Stimulated activated CD4-positive, alpha-beta T cell treated with anti-CD3 and anti-CD28 coated beads, Interleukin-4, amount 100 ng/mL, for 4 hours (primary cell): ENCODE measurements around the gene KCNK5.

ENCODE experiments used
- DNase-seq, 2 experiments: peaks; one replicate each; pipeline ENCODE4 v3.0.0-alpha.2; 2020

KCNK5 gene, protein sequence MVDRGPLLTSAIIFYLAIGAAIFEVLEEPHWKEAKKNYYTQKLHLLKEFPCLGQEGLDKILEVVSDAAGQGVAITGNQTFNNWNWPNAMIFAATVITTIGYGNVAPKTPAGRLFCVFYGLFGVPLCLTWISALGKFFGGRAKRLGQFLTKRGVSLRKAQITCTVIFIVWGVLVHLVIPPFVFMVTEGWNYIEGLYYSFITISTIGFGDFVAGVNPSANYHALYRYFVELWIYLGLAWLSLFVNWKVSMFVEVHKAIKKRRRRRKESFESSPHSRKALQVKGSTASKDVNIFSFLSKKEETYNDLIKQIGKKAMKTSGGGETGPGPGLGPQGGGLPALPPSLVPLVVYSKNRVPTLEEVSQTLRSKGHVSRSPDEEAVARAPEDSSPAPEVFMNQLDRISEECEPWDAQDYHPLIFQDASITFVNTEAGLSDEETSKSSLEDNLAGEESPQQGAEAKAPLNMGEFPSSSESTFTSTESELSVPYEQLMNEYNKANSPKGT

DNA sequence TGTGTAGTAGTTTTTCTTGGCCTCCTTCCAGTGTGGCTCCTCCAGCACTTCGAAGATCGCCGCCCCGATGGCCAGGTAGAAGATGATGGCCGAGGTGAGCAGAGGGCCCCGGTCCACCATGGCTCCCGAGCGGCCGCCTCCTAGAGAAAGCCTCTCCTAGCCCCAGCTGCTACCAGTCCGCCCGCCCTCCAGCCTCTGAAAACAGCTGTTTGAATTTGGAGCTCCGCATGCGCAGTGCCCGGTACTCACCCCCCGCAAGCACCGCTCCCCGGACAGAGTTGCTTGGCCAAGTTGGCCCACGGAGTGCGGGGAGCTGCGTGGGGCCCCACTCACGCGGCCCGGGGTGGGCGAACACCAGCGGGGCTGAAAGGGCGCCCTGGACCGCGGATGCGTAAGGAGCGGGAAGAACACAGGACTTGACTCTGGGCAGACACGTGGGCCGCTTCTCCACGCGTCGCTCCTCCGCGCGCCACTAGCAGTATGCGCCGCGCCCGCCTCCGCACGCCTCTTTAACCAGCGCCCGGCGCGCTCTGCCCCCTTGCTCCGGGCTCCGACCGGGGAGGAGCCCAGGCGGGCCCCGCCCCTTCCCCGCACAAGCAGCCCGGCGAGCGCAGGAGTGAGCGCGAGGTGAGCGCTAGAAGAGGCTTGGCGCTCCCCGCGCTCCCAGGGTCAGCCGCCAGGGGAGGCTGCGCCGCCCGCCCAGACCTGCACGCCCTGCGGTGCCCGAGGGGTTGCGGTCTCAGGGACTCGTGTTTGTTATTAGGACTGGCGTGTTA, at the start of gene KCNK5:
Gene KCNK5 (minus strand): TSS at position 484 of the 776 bp plus-strand sequence. CDS start 364 bp downstream, at position 120.
- peak; percentile 79 to 86 for DNase-seq

DNA sequence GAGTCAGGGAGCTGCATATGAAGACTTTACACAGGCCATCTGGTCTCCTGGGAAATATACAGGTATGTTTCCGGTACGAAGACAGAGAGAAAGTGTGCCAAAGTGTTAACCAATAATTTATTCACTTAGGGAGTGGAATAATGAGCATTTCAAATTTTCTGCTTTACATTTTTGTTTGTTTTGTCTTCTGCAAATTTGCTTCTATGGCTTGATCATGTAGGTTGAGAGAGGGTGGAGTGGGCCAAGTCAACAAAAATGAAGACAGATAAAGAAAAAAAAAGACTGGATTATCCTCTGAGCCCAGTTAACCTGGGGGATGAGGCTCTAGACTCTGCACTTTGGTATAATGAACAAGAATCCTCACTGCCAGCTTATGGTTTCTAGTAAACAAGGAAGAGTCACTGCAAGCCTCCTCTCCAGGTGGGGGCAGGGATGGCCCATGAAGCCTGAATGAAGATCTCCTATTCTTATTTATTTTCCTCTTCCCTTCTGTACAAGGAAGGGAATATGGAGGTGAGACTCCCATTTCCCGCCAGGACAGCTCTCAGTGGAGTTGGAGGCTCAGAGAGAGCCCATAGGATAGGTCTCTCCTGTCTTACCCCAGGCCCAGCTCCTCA, 47.2 kb upstream of the KCNK5 start:
- DNase-seq, result no peak

DNA sequence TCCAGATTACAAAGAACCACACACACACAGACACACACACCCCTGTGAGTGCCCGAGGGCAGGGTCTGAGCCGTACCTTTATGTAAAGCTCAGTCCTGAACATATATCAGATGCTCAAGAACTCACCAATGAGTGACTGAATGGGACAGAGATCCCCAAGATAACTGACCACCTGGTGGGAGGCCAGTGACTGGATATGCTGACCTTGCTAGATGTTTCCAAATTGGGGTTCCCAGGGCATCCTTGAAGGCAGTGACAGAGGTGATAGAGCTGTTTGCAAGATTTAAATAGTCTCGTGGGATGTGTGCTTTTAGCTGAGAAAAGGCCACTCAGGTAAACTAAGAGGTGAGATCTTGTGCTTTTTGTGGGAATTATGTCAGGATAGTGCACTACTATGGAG, 45.6 kb upstream of the KCNK5 start:
- DNase-seq, result no peak

DNA sequence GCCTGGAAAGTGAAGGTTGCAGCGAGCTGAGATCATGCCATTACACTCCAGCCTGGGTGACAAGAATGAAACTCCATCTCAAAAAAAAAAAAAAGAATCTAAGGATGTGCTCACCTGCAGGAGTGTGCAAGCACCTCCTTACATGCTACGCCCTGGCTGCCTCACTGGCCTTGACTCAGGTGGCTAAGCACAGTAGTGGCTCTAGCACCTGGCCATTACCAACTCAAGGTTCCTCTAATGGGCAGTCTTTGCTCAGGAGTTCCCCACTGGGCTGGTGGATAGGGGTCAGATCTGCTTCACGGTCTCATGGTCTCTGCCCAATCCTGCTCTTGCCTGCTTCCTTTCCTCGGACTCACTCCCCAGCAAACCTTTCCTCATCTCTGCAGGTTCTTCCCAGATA, 45.2 kb upstream of the KCNK5 start:
- no peak for DNase-seq

DNA sequence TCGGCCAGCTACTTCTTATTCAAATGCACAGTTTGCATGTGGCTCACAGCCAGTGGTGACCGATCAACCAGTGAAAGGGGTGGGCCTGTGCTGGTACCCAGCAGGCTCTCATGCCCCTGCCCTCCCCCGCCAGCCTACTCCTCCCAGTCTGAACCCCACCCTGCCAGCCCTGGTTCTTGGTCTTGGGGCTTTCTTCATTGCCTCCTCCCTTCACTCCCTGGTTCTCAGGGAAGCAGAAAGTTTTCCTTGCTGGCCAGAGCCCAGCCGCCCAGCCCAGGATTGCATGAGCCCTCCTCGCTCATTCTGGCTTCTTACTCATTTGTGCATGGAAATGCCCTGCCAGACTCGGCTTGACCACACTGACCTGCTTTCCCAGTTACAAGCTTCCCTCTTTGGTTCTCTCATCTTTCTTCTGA, 44.1 kb upstream of the KCNK5 start:
- DNase-seq, result no peak

DNA sequence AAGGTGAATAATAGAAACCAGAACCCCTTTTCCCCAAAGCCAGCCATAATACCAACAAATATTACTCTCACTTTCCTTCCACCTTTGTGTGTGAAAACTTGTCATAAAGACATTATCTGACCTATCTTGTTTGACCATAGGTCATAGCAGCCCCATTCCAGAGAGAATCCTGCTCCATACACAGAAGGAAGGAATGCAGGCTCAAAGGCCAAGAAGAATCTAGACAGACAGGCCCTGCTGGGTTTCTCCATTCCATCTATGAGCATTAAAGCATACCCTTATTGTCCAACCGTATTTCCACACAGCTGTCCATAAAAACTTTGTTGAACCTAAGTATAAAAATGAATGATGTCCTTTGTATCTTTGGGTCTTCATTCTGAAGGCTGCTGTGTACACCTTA, 40.7 kb upstream of the KCNK5 start:
- DNase-seq, result no peak

DNA sequence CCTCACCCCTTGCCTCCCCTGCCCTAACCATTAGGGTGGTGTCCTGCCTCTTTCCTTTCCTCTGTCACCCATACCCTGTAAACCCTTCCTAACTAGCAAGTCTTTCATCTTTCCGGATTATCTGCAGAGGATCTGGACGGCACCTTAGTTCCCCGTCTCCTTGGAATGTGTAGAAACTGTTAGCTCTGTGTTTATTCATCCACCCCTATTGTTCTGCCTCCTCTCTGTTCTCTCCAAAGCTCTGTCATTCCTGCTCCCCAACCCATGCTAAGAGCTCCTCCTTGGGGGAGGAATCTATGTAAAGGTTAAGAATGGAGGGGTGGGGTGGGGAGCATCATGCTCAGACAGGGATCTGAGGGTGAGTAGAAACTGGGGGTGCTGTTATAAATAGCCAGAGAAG, 39.4 kb upstream of the KCNK5 start:
- no peak for DNase-seq

DNA sequence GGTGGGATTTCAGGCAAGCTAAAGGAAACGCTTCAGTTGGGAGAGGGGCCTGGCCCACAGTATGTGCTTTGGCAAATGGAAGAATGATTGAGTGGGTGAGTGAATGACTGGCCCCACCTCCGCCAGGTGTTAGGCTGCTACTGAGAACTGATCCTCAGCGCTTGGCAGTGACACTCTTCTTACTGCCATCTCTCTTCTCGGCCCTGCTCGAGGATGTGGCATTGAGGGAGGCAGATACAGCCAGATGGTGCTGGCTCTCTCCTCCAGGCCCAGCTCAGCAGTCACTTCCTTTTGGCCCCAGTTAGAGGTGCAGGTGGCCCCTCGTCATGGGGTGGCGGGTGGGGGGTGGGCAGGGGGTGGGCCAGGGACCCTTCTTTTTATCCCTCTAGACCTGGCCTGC, 38.9 kb upstream of the KCNK5 start:
- no peak for DNase-seq

DNA sequence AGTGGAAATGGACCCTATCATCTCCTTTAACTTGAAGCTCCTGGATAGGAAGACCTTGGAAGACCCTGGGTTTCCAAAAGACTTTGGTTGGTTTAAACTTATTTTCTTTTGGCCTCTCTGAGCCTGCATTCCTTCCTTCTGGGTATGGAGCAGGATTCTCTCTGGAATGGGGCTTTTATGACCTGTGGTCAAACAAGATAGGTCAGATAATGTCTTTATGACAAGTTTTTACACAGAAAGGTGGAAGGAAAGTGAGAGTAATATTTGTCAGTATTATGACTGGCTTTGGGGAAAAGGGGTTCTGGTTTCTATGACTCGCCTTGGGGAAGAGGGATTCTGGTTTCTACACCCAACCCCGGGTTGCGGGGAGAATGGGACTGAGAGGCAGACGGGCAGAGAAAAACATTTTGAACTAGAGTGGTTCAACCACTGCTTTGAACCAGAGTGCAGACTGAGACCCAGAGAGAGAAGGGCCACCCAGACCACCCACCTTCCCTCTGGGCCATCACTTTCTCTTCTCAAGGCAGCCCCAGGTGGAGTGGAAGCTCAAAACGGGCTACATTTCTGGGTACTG, 37.6 kb upstream of the KCNK5 start:
- no peak for DNase-seq

DNA sequence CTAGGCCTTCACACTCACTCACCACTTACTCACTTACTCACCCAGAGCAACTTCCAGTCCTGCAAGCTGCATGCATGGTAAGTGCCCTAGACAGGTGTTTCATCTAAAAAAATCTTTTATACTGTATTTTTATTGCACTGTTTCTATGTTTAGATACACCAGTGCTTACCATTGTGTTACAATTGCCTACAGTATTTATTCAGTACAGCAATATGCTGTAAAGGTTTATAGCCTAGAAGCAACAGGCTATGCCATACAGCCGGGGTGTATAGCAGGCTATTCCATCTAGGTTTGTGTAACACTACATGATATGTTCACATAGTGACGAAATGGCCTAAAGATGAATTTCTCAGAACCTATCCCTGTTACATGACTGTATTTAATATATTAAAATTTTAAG, 37.1 kb upstream of the KCNK5 start:
- DNase-seq, result no peak

DNA sequence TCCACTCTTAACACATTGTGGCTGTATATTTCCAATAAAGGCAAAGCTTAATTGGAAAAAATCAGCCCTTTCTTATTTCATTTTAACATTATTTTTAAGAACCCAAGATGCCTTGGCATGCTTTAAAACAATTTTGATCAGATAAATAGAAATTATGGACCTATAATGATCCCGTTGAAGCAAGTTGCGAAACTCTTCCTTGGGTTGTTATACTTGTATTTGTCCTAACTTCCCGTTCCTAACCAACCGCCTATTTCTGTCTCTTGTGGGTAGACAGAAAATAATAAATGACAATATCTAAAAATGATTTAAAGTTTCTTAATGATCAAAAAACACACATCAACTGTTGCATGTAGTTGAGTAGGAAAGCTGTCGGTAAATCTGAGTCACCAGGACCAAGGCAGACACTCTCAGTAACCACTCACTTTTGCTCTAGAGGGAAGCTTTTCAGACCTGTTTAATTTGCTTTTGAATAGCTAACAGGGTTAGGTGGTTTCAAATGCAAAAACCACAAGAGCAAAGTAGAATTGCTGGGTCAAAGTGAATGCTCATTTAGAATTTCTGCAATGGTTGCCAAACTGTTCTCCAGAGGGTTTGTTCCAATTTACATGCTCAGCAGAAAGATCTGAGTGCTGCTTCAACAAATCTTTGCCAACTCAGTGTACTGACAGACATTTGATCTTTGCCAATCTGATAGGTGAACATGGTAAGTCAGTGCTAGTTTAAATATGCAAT, 34.2 kb upstream of the KCNK5 start:
- DNase-seq, result peak in 1 of 2 experiments; percentile 5

DNA sequence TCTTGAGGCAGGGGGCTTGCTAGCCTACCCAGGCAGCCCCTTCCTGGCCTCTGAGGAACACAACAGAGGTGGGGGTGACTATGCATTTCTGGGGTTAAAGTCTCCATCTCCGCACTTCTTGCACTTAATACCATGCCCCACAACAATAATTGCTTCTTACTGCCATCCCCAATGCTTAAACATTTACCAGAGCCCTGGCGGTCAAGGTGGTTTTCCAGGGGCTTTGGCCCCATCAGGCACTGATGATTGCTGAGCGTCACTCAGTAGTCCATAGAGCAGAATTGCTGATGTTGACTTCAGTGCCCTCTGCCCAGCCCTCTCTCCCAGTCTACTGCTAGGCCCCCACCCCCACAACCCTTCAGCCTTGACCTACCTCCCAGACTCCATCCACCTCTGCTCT, 32.5 kb upstream of the KCNK5 start:
- no peak for DNase-seq

DNA sequence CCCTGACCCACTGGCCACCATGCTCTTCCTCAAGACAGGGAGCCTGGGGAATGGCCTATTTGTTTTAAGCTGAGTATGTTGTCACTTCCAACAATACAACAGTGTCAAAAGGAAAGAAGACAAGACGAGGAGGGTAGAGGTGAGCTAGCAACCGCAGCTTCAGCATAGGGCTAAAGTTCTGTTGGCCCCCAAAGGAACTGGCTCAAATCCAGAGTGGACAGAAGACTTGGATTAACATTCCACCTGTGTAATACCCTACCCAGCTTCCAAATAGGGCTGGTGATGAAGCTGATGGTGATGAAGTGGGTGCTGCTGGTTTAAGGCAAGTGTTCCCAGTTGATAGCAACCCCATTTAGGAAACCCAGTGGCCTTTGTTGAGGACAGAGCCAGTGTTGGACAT, 31.7 kb upstream of the KCNK5 start:
- no peak for DNase-seq

DNA sequence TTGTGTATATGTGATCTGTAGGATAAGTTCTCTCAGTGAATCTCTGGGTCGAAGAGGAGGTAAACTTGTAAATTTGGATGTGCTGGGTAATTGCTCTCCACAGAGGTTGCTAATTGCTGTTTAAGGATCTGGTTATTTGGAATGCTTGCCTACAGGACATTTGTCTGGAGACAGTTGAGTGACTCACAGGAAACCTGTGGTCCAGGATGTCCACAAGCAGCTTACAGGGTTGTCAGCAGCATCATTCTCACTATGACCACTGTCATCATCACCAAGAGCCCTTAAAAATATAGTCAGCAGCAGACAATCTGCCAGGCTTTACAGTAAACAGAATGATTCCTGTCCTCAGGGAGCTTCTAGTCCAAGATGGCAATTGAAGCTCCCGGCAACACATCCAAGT, 31.2 kb upstream of the KCNK5 start:
- DNase-seq, result no peak

DNA sequence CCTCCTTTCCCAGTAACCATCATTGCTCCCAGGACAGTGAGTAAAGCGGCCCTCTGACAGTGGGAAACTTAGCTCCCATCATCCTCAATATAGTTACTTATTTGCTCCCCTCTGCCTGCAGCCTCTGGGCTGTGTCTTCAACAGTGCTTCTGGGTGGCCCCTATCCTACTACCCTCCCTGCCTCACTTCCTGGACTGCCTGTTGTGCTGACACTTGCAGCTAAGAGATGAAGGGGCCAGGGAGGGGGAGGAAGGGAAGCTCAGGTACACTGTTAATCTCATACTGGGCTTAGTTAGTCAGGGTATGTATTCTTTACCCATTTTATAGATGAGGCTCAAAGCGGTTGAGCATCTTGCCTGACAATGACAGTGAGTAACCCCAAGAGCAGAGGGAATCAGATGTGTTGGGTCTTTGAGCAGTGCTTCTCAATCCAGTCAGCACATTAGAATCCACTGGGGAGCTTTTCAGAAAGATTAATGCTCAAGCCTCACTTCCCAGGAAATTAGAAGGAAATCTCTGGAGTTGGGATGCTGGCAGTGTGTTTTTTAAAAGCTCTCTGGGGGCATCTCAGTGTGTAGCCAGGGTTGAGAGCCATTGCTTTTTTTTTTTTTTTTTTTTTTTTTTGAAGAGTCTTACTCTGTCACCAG, 27.1 kb upstream of the KCNK5 start:
- DNase-seq, result no peak

DNA sequence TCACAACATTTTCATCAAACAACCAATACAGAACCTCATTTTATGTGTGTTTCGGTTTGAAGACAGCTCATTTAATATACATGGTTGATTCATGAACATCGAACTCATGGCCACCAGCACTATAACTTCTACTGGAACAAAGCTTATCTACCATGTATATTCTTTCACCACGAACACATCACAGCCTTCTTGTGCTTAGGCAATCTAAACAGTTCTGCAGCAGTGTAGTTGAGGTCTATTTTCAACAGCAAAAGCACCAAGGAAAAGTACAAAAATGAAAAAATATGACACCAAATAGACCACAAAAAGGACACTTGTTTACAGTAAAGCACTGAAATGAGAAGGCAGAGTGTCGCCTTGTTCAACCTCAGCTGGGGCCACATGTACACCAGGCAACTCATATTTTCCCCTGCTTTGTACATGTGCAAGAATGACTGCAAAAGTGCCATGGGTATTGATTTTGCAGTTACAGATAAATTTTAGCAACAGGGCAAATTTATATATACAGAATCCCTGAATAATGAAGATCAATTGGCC, 25.8 kb upstream of the KCNK5 start:
- DNase-seq, result no peak

DNA sequence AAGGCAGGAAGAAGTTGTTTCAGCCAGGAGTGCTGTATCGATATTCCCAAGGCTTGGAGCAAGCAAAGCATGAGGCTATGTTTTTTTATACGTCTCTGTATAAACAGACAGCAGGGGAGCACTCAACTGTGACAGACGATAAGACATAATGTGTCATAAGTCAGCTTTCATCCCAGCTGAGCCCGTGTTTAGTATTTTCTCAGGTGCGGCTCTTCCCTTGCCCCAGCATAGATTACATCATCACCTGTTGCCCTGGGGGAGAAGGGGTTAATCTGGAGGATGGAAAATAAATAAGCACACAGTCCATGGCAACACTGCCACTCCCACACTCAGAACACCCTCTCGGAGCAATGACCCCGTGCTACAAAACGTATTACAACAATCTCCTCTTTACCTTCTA, 22.1 kb upstream of the KCNK5 start:
- DNase-seq, result no peak

DNA sequence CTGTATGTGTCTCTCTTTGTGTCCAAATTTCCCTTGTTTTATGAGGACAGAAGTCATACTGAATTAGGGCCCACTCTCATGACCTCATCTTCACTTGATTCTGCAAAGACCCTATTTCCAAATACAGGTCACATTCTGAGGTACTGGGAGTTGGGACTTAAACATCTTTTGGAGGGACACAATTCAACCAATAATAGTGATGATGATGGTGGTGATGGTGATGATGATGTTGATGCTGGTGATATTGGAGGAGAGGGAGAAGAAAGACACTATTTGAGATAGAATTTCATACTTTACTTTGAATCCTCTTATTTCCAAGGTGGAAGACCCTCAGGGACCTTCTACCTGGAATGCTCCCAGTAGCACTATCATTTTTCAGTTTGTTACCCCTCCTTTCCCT, 21.2 kb upstream of the KCNK5 start:
- DNase-seq, result no peak

DNA sequence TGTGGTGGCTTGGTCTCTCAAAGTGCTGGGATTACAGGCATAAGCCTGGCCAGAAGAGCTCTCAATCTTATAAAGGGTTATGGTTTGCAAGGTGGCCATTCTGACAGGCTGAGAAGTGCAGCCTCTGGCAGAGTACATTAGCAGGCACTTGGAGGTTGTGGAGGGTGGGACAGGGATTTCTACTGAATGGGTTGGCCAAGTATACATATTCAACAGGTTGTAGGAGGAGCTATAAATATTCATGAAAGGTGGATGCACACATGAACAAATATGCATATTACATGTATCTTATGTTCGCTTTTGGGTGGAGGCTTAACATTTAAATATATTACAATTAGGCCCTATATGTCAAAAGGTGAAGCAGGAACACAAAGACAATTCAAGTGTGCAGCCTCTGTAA, 20.0 kb upstream of the KCNK5 start:
- no peak for DNase-seq

DNA sequence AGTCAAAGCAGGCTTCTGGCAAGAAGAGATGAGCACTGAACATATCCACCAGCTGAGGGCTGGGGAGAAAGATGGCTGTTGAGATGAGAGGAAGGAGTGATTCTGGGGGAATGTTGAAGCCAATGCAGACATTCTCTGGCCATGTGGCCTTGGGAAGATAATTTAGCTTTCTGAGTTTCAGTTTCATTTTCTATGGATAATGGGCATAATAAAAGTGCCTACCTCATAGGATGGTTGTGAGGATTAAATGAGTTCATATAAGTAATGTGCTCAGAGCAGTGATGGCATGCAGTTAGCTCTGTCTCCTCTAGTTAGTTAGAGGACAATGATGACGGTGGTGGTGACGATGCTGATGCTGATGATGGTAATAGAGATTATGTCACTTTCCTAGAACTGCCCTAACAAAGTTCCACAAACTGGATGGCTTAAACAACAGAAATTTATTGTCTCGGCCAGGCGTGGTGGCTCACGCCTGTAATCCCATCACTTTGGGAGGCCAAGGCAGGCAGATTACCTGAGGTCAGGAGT, 18.5 kb upstream of the KCNK5 start:
- DNase-seq, result no peak

DNA sequence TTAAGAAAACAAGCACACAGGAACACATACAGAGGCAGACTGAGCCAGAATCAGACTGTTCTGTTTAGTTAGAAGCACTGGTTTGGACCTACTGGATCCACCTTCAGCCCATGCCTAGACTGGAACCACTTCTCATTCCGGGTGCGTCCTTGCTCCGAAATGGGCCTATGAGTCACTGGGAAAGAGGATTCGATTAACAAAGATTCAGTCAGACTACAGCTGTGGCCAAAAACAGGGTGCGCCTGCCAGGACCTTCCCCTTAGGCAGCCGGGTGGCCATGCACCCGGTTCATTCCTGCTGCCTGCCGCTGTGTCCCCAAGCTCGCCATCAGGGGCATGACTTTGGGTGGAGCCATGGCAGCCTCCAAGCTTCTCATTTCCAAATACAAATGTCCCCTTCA, 14.5 kb upstream of the KCNK5 start:
- no peak for DNase-seq
